Adrenal gland (tissue), 12 donors: ENCODE data around the gene ZNF697. TPM values are rescaled to one million over a fixed set of nuclear protein-coding genes. Genes with fewer than 3 reads are reported as not detected.

ENCODE experiments used
- DNase-seq, 7 donors: peaks; one replicate each; pipeline ENCODE4 v3.0.0-alpha.2; 2019 to 2020
- H3K27ac ChIP-seq, 5 donors: fragments of 200-600 bp; sonication (generic) in 4 of 5; 1 replicate in 3 of 5; 2 replicates in 2 of 5; pipeline versions ENCODE4 v1.5.1 to v1.8.0; 2016 to 2020; ENCODE audit warnings: mild to moderate bottlenecking in 1 of 5
- H3K27me3 ChIP-seq: fragments of 200-600 bp; 2 replicates; pipeline ENCODE4 v1.8.0; 2021
- H3K36me3 ChIP-seq, 2 donors: fragments of 200-600 bp; replicated peaks in 1 of 2; 1 replicate in 1 of 2; 2 replicates in 1 of 2; pipeline versions ENCODE4 v1.5.1 to v1.8.0; 2018 to 2022
- H3K4me1 ChIP-seq, 2 donors: fragments of 200-600 bp; replicated peaks in 1 of 2; 1 replicate in 1 of 2; 2 replicates in 1 of 2; pipeline versions ENCODE4 v1.5.1 to v1.8.0; 2018 to 2021
- H3K4me3 ChIP-seq, 4 donors: fragments of 200-600 bp; sonication (generic) in 3 of 4; one replicate each; pipeline ENCODE4 v1.5.1; 2016 to 2018
- H3K9me3 ChIP-seq, 3 donors: fragments of 200-600 bp; sonication (generic) in 1 of 3; replicated peaks in 1 of 3; 1 replicate in 2 of 3; 2 replicates in 1 of 3; pipeline versions ENCODE4 v1.5.1 to v1.8.0; 2016 to 2021
- CTCF ChIP-seq, 6 experiments: fragments of 450-650 bp in 4 of 6; fragments of 200-600 bp in 2 of 6; sonication (generic) in 1 of 6; IDR thresholded peaks; 1 replicate in 5 of 6; 2 replicates in 1 of 6; pipeline versions ENCODE4 v1.5.1 to v1.8.0; 2016 to 2021; ENCODE audit warnings: antibody characterized with exemption in 6 of 6, mild to moderate bottlenecking in 2 of 6, moderate library complexity in 1 of 6
- POLR2A ChIP-seq, 2 donors: fragments of 450-650 bp; IDR thresholded peaks; one replicate each; pipeline ENCODE4 v1.6.1; 2017; ENCODE audit warnings: antibody characterized with exemption in 2 of 2, mild to moderate bottlenecking in 2 of 2, moderate library complexity in 1 of 2
- WGBS, 4 donors: extraction: QIAGEN DNeasy Blood & Tissue Kit in 2 of 4; methylation state at CpG; one replicate each; pipeline versions ENCODE4 v1.1.5 to v1.1.7; 2013 to 2017; 5-methylcytosine and 5-hydroxymethylcytosine counted together
- intact Hi-C, 2 donors: fragments of 100-400 bp; cut with DNase I; formaldehyde crosslinking; loops; one replicate each; pipeline versions ENCODE4 v1.14.1 to v1.15.0; 2022 to 2023
- polyA plus RNA-seq, 3 donors: library from polyadenylated mRNA; stranded (reverse); fragments of 200-250 nt in 2 of 3; fragments of 350-450 nt in 1 of 3; fragmentation: Illumina TruSeq in 1 of 3; extraction: RNeasy Lipid Tissue Mini Kit (QIAGEN cat#74804) in 1 of 3; gene quantifications; one replicate each; pipeline ENCODE4 v1.2.3, GENCODE V29; 2013 to 2014
- total RNA-seq, 9 donors: library from RNA; depleted of rRNA in 4 of 9; stranded (reverse); fragments of >200 nt in 4 of 9; fragments of 120-200 nt in 1 of 9; fragmentation: NEBNext Ultra II Directional in 1 of 9; extraction: Animal tissue kit (Norgen Biotek cat#: 25700) in 1 of 9; gene quantifications; one replicate each; pipeline versions ENCODE4 v1.1.0 to v1.2.4, GENCODE V29; 2013 to 2023
- donor health status: healthy with polysubstance abuse.
- donor health status: Bipolar disorder and iron deficiency.
- donor health status: DM: yes; HTN: yes; CAD: no.
- donor health status: DM: no; HTN: no; CAD: no.
- donor health status: DM: no; HTN: no; CAD: no.
- donor health status: DM: yes; HTN: yes; CAD: no.

Gene ZNF697
- total and polyA plus RNA-seq, 12 donors: 1.7 to 14.5 (median 5.3) TPM

- DNase-seq: no peak
- TF ChIP-seq CTCF (IDR thresholded peaks at IDR 0.05) (no peak), POLR2A (IDR thresholded peaks at IDR 0.05) (no peak)
- Histone ChIP-seq H3K4me1 (no peaks in the 10 kb centered on the region), H3K9me3 (no peaks in the 10 kb centered on the region), H3K27ac (no peak overlapping the region), H3K4me3 (no peak overlapping the region), H3K36me3 (no peaks in the 10 kb centered on the region), H3K27me3 (no peaks in the 10 kb centered on the region)
- 50 to 72% (median 65%) methylated on average over 1 of the region's 1 CpG for WGBS, 4 donors
- intact Hi-C loops: loop anchor here in 1 of 2 donors (10.0 kb wide), 1 partner anchor 116 kb away; no protein-coding TSS in a partner anchor
Observed at GRCh38 chr1:119600976-119601375, 47.1 kb downstream of the ZNF697 start.

- Histone ChIP-seq H3K36me3 (no peaks in the 10 kb centered on the region), H3K27ac (no peak overlapping the region), H3K4me3 (no peak overlapping the region), H3K27me3 (no peaks in the 10 kb centered on the region), H3K4me1 (no peaks in the 10 kb centered on the region), H3K9me3 (no peaks in the 10 kb centered on the region)
- 93 to 95% (median 94%) methylated on average over 4 of the region's 4 CpGs for WGBS, 4 donors
- intact Hi-C loops: loop anchor here in 1 of 2 donors (10.0 kb wide), 1 partner anchor 116 kb away; no protein-coding TSS in a partner anchor
- no peak for TF ChIP-seq CTCF (IDR thresholded peaks at IDR 0.05)
- TF ChIP-seq POLR2A (IDR thresholded peaks at IDR 0.05): no peak
- no peak for DNase-seq
Observed at GRCh38 chr1:119600561-119600960, 47.5 kb downstream of the ZNF697 start.

- H3K9me3 ChIP-seq: no peaks in the 10 kb centered on the region
- intact Hi-C loops: no loop called here
- TF ChIP-seq POLR2A (IDR thresholded peaks at IDR 0.05): no peak
- TF ChIP-seq CTCF (IDR thresholded peaks at IDR 0.05): no peak
- no peak overlapping the region for H3K27ac ChIP-seq
- no peak for DNase-seq
- H3K4me3 ChIP-seq: no peak overlapping the region
- H3K36me3 ChIP-seq: no peaks in the 10 kb centered on the region
- no peaks in the 10 kb centered on the region for H3K27me3 ChIP-seq
- no peaks in the 10 kb centered on the region for H3K4me1 ChIP-seq
- WGBS, 4 donors: 77 to 90% (median 83%) methylated on average over 2 of the region's 2 CpGs
Observed at GRCh38 chr1:119595606-119596005, 52.5 kb downstream of the ZNF697 start.

- intact Hi-C loops: no loop called here
- Histone ChIP-seq H3K4me1 (no peaks in the 10 kb centered on the region), H3K27ac (no peak overlapping the region), H3K4me3 (no peak overlapping the region), H3K9me3 (no peaks in the 10 kb centered on the region), H3K36me3 (no peaks in the 10 kb centered on the region), H3K27me3 (no peaks in the 10 kb centered on the region)
- 80 to 88% (median 85%) methylated on average over 2 of the region's 2 CpGs for WGBS, 4 donors
- TF ChIP-seq POLR2A (IDR thresholded peaks at IDR 0.05): no peak
- TF ChIP-seq CTCF (IDR thresholded peaks at IDR 0.05): no peak
- DNase-seq: no peak
Observed at GRCh38 chr1:119595168-119595567, 52.9 kb downstream of the ZNF697 start.
